ENCODE measurements around the gene FAM32A. TPM values are rescaled to one million over a fixed set of nuclear protein-coding genes. Genes with fewer than 3 reads are reported as not detected.

Gene FAM32A
- total and polyA plus RNA-seq, 10 of the 15 experiments (the other 5 are each of a cell fraction or from before 2014, with no cell fraction given), result 33.3 to 116 (median 71.9) TPM

- H3K36me3 ChIP-seq (ENCODE audit: control insufficient read depth in 2 of 2, insufficient read depth in 2 of 2, low read length in 1 of 2), result peaks cover 10 to 14% of the 10 kb centered on the region in 2 experiments; a peak in 3 of 4 replicates
- ChIA-PET RAD21 (ENCODE audit: unreplicated experiment) (no interaction called here), SMC1A (ENCODE audit: uncharacterized antibody, unreplicated experiment) (no interaction called here), CTCF (interaction anchor here (1.0 kb wide), 1 partner anchor 320 kb away, joined by 3 read pairs; no protein-coding TSS in a partner anchor), POLR2A (no interaction called here)
- no peaks in the 10 kb centered on the region; the same call in 1 of the 2 replicates for H3K79me2 ChIP-seq (ENCODE audit: control insufficient read depth, insufficient read depth, low read length)
- no peak overlapping the region for H2AFZ ChIP-seq (ENCODE audit: control insufficient read depth, low read depth, low read length)
- no peak for DNase-seq (ENCODE audit: low read depth, low spot score)
- no peak for ATAC-seq
- intact Hi-C loops (cut with micrococcal nuclease; ENCODE audit: unreplicated experiment) (no loop called here), in situ Hi-C loops (cut with MboI) (no loop called here)
- 94% methylated on average over 12 of the region's 12 CpGs for WGBS (ENCODE audit: insufficient coverage, insufficient replicate concordance, low lambda C conversion rate, missing lambda C conversion rate)
- H3K9ac ChIP-seq (ENCODE audit: control insufficient read depth, insufficient read depth, low read length), result no peak overlapping the region
- TF ChIP-seq SMARCA5 (IDR thresholded peaks at IDR 0.05) (no peak), FOS (IDR thresholded peaks at IDR 0.05; ENCODE audit: borderline replicate concordance, extremely low read depth, insufficient read length) (no peak), PAX8 (IDR thresholded peaks at IDR 0.05) (no peak), POLR2A (IDR thresholded peaks at IDR 0.05; ENCODE audit: low read depth, low read length) (peak; percentile 20; the same call in 1 of the 2 replicates), MLLT1 (IDR thresholded peaks at IDR 0.05) (no peak), RAD21 (IDR thresholded peaks at IDR 0.05; ENCODE audit: insufficient read depth, low read depth, low read length) (no peak)
- FAIRE-seq, result no peak
- H3K9me3 ChIP-seq (replicated peaks; ENCODE audit: control insufficient read depth, insufficient read depth, low read length), result no peaks in the 10 kb centered on the region
- H3K27ac ChIP-seq (ENCODE audit: control insufficient read depth, insufficient read depth), result no peak overlapping the region
- no peak overlapping the region for H3K4me2 ChIP-seq (ENCODE audit: control insufficient read depth, insufficient read depth)
- no peaks in the 10 kb centered on the region for H4K20me1 ChIP-seq (ENCODE audit: control insufficient read depth, insufficient read depth)
- peaks cover 11% of the 10 kb centered on the region for H3K4me1 ChIP-seq (ENCODE audit: control insufficient read depth, insufficient read depth, low read length)
- no peaks in the 10 kb centered on the region for H3K27me3 ChIP-seq (replicated peaks in 1 of 2; ENCODE audit: control insufficient read depth in 2 of 2, insufficient read depth in 2 of 2, low read length in 1 of 2)
- BruUV-seq (replicated peaks), result no TSS peak
- H3K4me3 ChIP-seq, result no peak overlapping the region
These were observed 22.3 kb downstream of the FAM32A start for GRCh38 chr19:16207490-16208025.
